Vagina (tissue), 2 donors: ENCODE measurements around the gene COL16A1. TPM values are rescaled to one million over a fixed set of nuclear protein-coding genes. Genes with fewer than 3 reads are reported as not detected.

Source experiments
- DNase-seq, 2 donors: peaks; one replicate each; pipeline ENCODE4 v3.0.0-alpha.2; 2017; ENCODE audit errors: extremely low spot score in 2 of 2
- H3K27ac ChIP-seq: fragments of 200-600 bp; sonication (generic); one replicate; pipeline ENCODE4 v1.5.1; 2019
- H3K27me3 ChIP-seq: fragments of 200-600 bp; sonication (generic); one replicate; pipeline ENCODE4 v1.5.1; 2019
- H3K36me3 ChIP-seq, 2 donors: fragments of 200-600 bp; sonication (generic); one replicate each; pipeline ENCODE4 v1.5.1; 2017 to 2019
- H3K4me1 ChIP-seq: fragments of 200-600 bp; sonication (generic); one replicate; pipeline ENCODE4 v1.5.1; 2019
- H3K4me3 ChIP-seq, 2 donors: fragments of 200-600 bp; sonication (generic); 1 replicate in 1 of 2; 2 replicates in 1 of 2; pipeline ENCODE4 v1.5.1; 2016 to 2019
- H3K9me3 ChIP-seq: fragments of 200-600 bp; sonication (generic); one replicate; pipeline ENCODE4 v1.5.1; 2019
- POLR2A ChIP-seq, 2 donors: fragments of 450-650 bp; IDR thresholded peaks; one replicate each; pipeline ENCODE4 v1.6.1; 2017; ENCODE audit warnings: antibody characterized with exemption in 2 of 2, mild to moderate bottlenecking in 2 of 2, moderate library complexity in 2 of 2
- POLR2AphosphoS5 ChIP-seq, 2 donors: sonication (generic); formaldehyde crosslinking; IDR thresholded peaks; one replicate each; pipeline ENCODE4 v1.9.0; 2017; ENCODE audit warnings: antibody characterized with exemption in 2 of 2, mild to moderate bottlenecking in 2 of 2, low read depth in 1 of 2; ENCODE audit not compliant: insufficient read depth in 1 of 2
- intact Hi-C: fragments of 100-400 bp; cut with DNase I; formaldehyde crosslinking; loops from one replicate; pipeline ENCODE4 v1.15.1; 2023
- total RNA-seq: library from RNA; depleted of rRNA; stranded (reverse); fragments of >200 nt; gene quantifications from one replicate; pipeline ENCODE4 v1.2.3, GENCODE V29; 2016
- TF ChIP-seq, protein P1 (sequence below), 3 experiments: fragments of 450-650 bp in 2 of 3; fragments of 200-600 bp in 1 of 3; sonication (generic) in 1 of 3; IDR thresholded peaks; one replicate each; pipeline ENCODE4 v1.5.1; 2017 to 2019; ENCODE audit warnings: antibody characterized with exemption in 3 of 3, mild to moderate bottlenecking in 2 of 3, moderate library complexity in 2 of 3

The COL16A1 gene
- total RNA-seq, 1 donor from 2014 or later = 82.3 TPM

DNA sequence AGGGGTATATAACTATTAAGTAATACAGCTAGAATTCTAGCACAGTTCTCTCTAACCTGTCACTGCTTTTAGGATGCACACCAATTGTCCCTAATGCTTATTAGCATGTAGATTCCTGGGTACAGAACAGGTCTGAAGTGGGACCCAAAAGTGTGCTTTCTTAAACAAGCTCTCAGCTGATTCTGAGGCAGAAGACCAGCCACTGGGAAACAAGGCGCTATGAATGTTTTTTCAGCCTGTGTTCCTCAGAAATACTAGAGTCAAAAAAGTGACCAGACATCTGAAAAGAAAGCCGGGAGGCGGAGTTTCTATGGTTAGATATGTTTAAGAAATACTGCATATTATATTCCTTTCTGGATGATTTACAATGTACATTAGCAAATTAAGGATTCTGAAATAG is 60.9 kb downstream of the COL16A1 start:
- H3K4me3 ChIP-seq = no peak overlapping the region
- DNase-seq = no peak
- no peaks in the 10 kb centered on the region for H3K27me3 ChIP-seq
- TF ChIP-seq POLR2A (IDR thresholded peaks at IDR 0.05) (no peak), POLR2AphosphoS5 (IDR thresholded peaks at IDR 0.05; ENCODE audit: insufficient read depth in 1 of 2, low read depth in 1 of 2) (no peak)
- TF ChIP-seq, protein P1, sequence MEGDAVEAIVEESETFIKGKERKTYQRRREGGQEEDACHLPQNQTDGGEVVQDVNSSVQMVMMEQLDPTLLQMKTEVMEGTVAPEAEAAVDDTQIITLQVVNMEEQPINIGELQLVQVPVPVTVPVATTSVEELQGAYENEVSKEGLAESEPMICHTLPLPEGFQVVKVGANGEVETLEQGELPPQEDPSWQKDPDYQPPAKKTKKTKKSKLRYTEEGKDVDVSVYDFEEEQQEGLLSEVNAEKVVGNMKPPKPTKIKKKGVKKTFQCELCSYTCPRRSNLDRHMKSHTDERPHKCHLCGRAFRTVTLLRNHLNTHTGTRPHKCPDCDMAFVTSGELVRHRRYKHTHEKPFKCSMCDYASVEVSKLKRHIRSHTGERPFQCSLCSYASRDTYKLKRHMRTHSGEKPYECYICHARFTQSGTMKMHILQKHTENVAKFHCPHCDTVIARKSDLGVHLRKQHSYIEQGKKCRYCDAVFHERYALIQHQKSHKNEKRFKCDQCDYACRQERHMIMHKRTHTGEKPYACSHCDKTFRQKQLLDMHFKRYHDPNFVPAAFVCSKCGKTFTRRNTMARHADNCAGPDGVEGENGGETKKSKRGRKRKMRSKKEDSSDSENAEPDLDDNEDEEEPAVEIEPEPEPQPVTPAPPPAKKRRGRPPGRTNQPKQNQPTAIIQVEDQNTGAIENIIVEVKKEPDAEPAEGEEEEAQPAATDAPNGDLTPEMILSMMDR (IDR thresholded peaks at IDR 0.05) = no peak
- H3K36me3 ChIP-seq = no peaks in the 10 kb centered on the region
- H3K4me1 ChIP-seq = peaks cover 62% of the 10 kb centered on the region
- intact Hi-C loops = no loop called here
- H3K27ac ChIP-seq = no peak overlapping the region
- no peaks in the 10 kb centered on the region for H3K9me3 ChIP-seq

- H3K27me3 ChIP-seq = no peaks in the 10 kb centered on the region
- TF ChIP-seq POLR2AphosphoS5 (IDR thresholded peaks at IDR 0.05; ENCODE audit: insufficient read depth in 1 of 2, low read depth in 1 of 2) (no peak), POLR2A (IDR thresholded peaks at IDR 0.05) (no peak)
- TF ChIP-seq, protein P1 (IDR thresholded peaks at IDR 0.05) = no peak
- no peaks in the 10 kb centered on the region for H3K9me3 ChIP-seq
- peaks cover 62% of the 10 kb centered on the region for H3K4me1 ChIP-seq
- intact Hi-C loops = no loop called here
- DNase-seq = no peak
- H3K27ac ChIP-seq = no peak overlapping the region
- H3K4me3 ChIP-seq = no peak overlapping the region
- no peaks in the 10 kb centered on the region for H3K36me3 ChIP-seq
Observed at GRCh38 chr1:31642366-31642765, 61.5 kb downstream of the COL16A1 start.

GRCh38 chr1:31640964-31641363 is 62.9 kb downstream of the COL16A1 start:
- H3K27me3 ChIP-seq = no peaks in the 10 kb centered on the region
- TF ChIP-seq POLR2AphosphoS5 (IDR thresholded peaks at IDR 0.05; ENCODE audit: insufficient read depth in 1 of 2, low read depth in 1 of 2) = no peak
- TF ChIP-seq POLR2A (IDR thresholded peaks at IDR 0.05) = no peak
- TF ChIP-seq, protein P1 (IDR thresholded peaks at IDR 0.05) = no peak
- no peak for DNase-seq
- H3K36me3 ChIP-seq = no peaks in the 10 kb centered on the region
- H3K4me3 ChIP-seq = no peak overlapping the region
- H3K4me1 ChIP-seq = peaks cover 62% of the 10 kb centered on the region
- H3K9me3 ChIP-seq = no peaks in the 10 kb centered on the region
- H3K27ac ChIP-seq = no peak overlapping the region
- intact Hi-C loops = no loop called here

- Histone ChIP-seq H3K4me3 (no peak overlapping the region), H3K9me3 (no peaks in the 10 kb centered on the region), H3K36me3 (peaks cover 0 to 2% of the 10 kb centered on the region in 2 donors), H3K27ac (no peak overlapping the region), H3K27me3 (no peaks in the 10 kb centered on the region), H3K4me1 (peaks cover 55% of the 10 kb centered on the region)
- DNase-seq = no peak
- intact Hi-C loops = no loop called here
- TF ChIP-seq POLR2A (IDR thresholded peaks at IDR 0.05) (no peak), POLR2AphosphoS5 (IDR thresholded peaks at IDR 0.05; ENCODE audit: insufficient read depth in 1 of 2, low read depth in 1 of 2) (no peak)
- TF ChIP-seq, protein P1 (IDR thresholded peaks at IDR 0.05) = no peak
Observed at GRCh38 chr1:31640179-31640578, 63.6 kb downstream of the COL16A1 start.

DNA sequence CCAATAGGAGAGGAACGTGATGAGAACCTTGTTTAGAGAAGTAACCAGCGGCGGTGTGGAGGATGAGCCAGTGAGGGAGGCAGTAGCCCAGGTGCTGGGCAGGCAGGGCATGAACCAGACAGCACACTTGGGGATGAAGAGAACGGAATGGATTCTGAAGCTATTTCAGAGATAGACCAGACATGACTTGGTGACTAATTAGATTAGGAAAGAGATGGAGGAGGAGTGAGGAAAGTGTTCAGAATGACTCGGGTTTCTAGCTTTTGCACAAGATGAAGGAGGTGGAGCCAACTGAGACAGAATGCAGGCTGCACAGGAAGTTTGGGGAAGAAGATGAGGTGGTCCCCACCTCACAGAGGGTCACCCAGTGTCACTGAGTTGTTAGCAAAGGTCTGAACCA is 64.3 kb downstream of the COL16A1 start:
- DNase-seq = no peak
- H3K36me3 ChIP-seq = peaks cover 0 to 8% of the 10 kb centered on the region in 2 donors
- H3K27me3 ChIP-seq = no peaks in the 10 kb centered on the region
- no peak overlapping the region for H3K4me3 ChIP-seq
- TF ChIP-seq, protein P1 (IDR thresholded peaks at IDR 0.05) = no peak
- TF ChIP-seq POLR2A (IDR thresholded peaks at IDR 0.05) (no peak), POLR2AphosphoS5 (IDR thresholded peaks at IDR 0.05; ENCODE audit: insufficient read depth in 1 of 2, low read depth in 1 of 2) (no peak)
- intact Hi-C loops = no loop called here
- H3K4me1 ChIP-seq = peaks cover 55% of the 10 kb centered on the region
- no peaks in the 10 kb centered on the region for H3K9me3 ChIP-seq
- no peak overlapping the region for H3K27ac ChIP-seq
